K562 (cell line): ENCODE results near the gene C1orf116. TPM values are rescaled to one million over a fixed set of nuclear protein-coding genes. Genes with fewer than 3 reads are reported as not detected.
A peak's percentile ranks its signal among the peaks of the same experiment; 100 is the strongest.

ENCODE experiments used
- ARHGAP35 ChIP-seq: fragments of 450-650 bp; IDR thresholded peaks from 2 replicates; pipeline ENCODE4 v1.6.1; 2018; ENCODE audit not compliant: partially characterized antibody
- HNRNPUL1 ChIP-seq: fragments of 200-400 bp; formaldehyde crosslinking; IDR thresholded peaks from 2 replicates; pipeline ENCODE4 v1.6.1; 2017; ENCODE audit warnings: low read length
- KDM4B ChIP-seq, 2 experiments: fragments of 450-650 bp in 1 of 2; sonication (generic) in 1 of 2; IDR thresholded peaks; 2 replicates each; pipeline ENCODE4 v1.6.1; 2016 to 2017; ENCODE audit warnings: borderline replicate concordance in 2 of 2, antibody characterized with exemption in 1 of 2, low read depth in 1 of 2, mild to moderate bottlenecking in 1 of 2
- NFE2 ChIP-seq: IDR thresholded peaks from 2 replicates; pipeline ENCODE4 v1.6.1; 2014; ENCODE audit warnings: antibody characterized with exemption, low read depth
- NR2C2 ChIP-seq, 2 experiments: fragments of 200-800 bp in 1 of 2; sonication (Bioruptor generic) in 1 of 2; sonication (generic) in 1 of 2; formaldehyde crosslinking in 1 of 2; IDR thresholded peaks; 2 replicates each; pipeline versions ENCODE4 v1.6.1 to v1.8.0; 2016 to 2022; ENCODE audit warnings: mild to moderate bottlenecking in 1 of 2, missing compliant biosample characterization in 1 of 2, missing genetic modification characterization in 1 of 2, missing genetic modification reagents in 1 of 2
- PCBP1 ChIP-seq: fragments of 200-400 bp; formaldehyde crosslinking; IDR thresholded peaks from 2 replicates; pipeline ENCODE4 v1.6.1; 2018; ENCODE audit warnings: mild to moderate bottlenecking, low read depth, low read length; ENCODE audit not compliant: poor library complexity, severe bottlenecking
- PYGO2 ChIP-seq: fragments of 450-650 bp; IDR thresholded peaks from 2 replicates; pipeline ENCODE4 v1.6.1; 2016; ENCODE audit warnings: mild to moderate bottlenecking, missing genetic modification characterization, moderate library complexity, missing compliant biosample characterization
- RAD51 ChIP-seq: fragments of 450-650 bp; IDR thresholded peaks from 2 replicates; pipeline ENCODE4 v1.7.1; 2016; ENCODE audit warnings: low read depth, mild to moderate bottlenecking, borderline replicate concordance
- RB1 ChIP-seq: fragments of 450-650 bp; IDR thresholded peaks from 2 replicates; pipeline ENCODE4 v1.6.1; 2017; ENCODE audit warnings: low read depth, mild to moderate bottlenecking
- SP2 ChIP-seq: IDR thresholded peaks from 2 replicates; pipeline ENCODE4 v1.6.1; 2011; ENCODE audit warnings: mild to moderate bottlenecking, low read depth, low read length, moderate library complexity; ENCODE audit not compliant: poor library complexity, severe bottlenecking; ENCODE audit errors: extremely low read depth
- SRSF9 ChIP-seq: fragments of 200-400 bp; formaldehyde crosslinking; IDR thresholded peaks from 2 replicates; pipeline ENCODE4 v1.6.1; 2017; ENCODE audit warnings: low read depth, low read length, borderline replicate concordance
- TARDBP ChIP-seq: fragments of 450-650 bp; IDR thresholded peaks from 2 replicates; pipeline ENCODE4 v1.6.1; 2016
- TBL1XR1 ChIP-seq, 2 experiments: IDR thresholded peaks; 2 replicates each; pipeline ENCODE4 v1.6.1; 2012; ENCODE audit warnings: improper control_type of control experiment in 2 of 2, low read length in 2 of 2, mild to moderate bottlenecking in 1 of 2
- ZKSCAN8 ChIP-seq: fragments of 200-800 bp; sonication (Bioruptor generic); IDR thresholded peaks from 2 replicates; pipeline ENCODE4 v1.6.1; 2016; ENCODE audit warnings: missing genetic modification characterization, missing compliant biosample characterization
- polyA plus RNA-seq, 8 experiments: library from polyadenylated mRNA; depleted of rRNA in 4 of 8; stranded (reverse) in 5 of 8; unstranded in 3 of 8; fragments of >200 nt; fragmentation: Nextera tagmentation in 2 of 8; fragmentation: Illumina TruSeq in 1 of 8; extraction: Ambion mirVana in 2 of 8; extraction: Trizol in 1 of 8; gene quantifications; 2 replicates each; pipeline versions ENCODE4 v1.2.1 to v1.2.3, GENCODE V29; 2011 to 2014; ENCODE audit warnings: inconsistent platforms in 1 of 8, missing spikeins in 1 of 8
- total RNA-seq, 7 experiments: library from RNA; depleted of rRNA in 6 of 7; stranded (reverse); fragments of >200 nt in 6 of 7; fragmentation: Illumina TruSeq in 2 of 7; extraction: Trizol in 2 of 7; gene quantifications; 2 replicates each; pipeline versions ENCODE4 v1.2.1 to v1.2.3, GENCODE V29; 2011 to 2021; ENCODE audit warnings: low replicate concordance in 1 of 7
- TF ChIP-seq, protein P1 (sequence below): fragments of 250-450 bp; sonication (Bioruptor Pico); IDR thresholded peaks from 2 replicates; pipeline ENCODE4 v1.5.0; 2021; ENCODE audit warnings: mild to moderate bottlenecking, moderate library complexity
- TF ChIP-seq, protein P2 (sequence below): sonication (generic); formaldehyde crosslinking; IDR thresholded peaks from 2 replicates; pipeline ENCODE4 v1.8.1; 2023; ENCODE audit warnings: mild to moderate bottlenecking, missing genetic modification reagents
- TF ChIP-seq, protein P3 (sequence below): sonication (generic); formaldehyde crosslinking; IDR thresholded peaks from 2 replicates; pipeline ENCODE4 v1.8.0; 2023; ENCODE audit warnings: mild to moderate bottlenecking, missing genetic modification reagents

The C1orf116 gene
- total and polyA plus RNA-seq, 9 of the 15 experiments (the other 6 are each of a cell fraction or from before 2014, with no cell fraction given) = 0.62 to 3.0 (median 0.95) TPM

- TF ChIP-seq, protein P1, sequence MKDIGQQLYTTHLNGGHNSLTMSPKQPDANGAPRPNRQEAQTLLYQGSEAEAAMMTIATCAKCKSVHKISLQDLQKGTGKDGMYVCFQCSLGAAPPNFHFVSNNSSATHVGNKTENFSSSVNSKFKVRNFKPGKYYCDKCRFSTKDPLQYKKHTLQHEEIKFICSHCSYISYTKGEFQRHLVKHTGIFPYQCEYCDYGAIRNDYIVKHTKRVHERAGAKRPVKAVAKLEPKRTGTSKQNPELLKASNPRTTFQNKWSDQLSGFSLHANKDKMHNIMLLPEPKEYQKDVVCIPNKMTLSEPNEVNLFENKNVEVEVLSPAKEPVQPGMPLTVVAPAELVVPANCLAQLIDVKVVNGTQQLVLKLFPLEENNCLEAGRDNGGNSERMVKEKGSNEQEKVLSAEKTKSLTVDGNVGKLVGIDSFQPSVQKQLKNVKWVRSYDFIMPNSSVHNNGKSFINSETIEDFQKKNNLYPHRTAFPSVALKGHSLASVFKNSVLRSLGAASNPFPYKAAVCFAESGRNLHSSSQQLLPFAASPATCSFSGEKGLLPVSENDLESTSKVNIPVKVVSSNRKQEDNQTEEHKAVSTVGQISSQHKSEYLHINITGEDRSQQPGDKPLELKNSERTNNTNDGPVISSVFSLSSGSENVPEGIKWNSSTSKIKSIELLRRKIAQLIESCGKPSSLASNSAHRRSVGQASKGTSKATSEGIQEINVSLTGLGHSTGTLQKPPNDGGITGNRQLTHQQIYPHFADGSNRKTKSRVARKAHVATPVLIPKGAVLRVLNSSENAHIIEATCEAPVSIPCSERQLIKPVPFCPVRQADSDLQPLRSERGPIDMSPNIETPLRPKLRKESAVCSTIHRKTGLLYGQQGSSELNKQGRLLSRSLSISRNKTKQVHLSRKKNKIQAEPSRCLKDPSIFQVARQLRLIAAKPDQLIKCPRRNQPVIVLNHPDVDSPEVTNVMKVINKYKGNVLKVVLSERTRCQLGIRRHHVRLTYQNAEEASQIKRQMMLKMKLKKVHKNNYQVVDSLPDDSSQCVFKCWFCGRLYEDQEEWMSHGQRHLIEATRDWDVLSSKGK = no peak
- TF ChIP-seq TBL1XR1 (IDR thresholded peaks at IDR 0.05; ENCODE audit: low read length in 2 of 2) (no peak), KDM4B (IDR thresholded peaks at IDR 0.05; ENCODE audit: borderline replicate concordance in 2 of 2, low read depth in 1 of 2) (no peak), PYGO2 (no peak), SRSF9 (no peak), HNRNPUL1 (no peak), SP2 (no peak), NFE2 (no peak), TARDBP (peak; percentile 94), NR2C2 (CRISPR knock-in tag; IDR thresholded peaks at IDR 0.05) (no peak), NR2C2 (tag; IDR thresholded peaks at IDR 0.05) (peak; percentile 67; the same call in 1 of the 2 replicates), ARHGAP35 (no peak), RAD51 (no peak), RB1 (no peak), PCBP1 (no peak), ZKSCAN8 (no peak)
- TF ChIP-seq, protein P2, sequence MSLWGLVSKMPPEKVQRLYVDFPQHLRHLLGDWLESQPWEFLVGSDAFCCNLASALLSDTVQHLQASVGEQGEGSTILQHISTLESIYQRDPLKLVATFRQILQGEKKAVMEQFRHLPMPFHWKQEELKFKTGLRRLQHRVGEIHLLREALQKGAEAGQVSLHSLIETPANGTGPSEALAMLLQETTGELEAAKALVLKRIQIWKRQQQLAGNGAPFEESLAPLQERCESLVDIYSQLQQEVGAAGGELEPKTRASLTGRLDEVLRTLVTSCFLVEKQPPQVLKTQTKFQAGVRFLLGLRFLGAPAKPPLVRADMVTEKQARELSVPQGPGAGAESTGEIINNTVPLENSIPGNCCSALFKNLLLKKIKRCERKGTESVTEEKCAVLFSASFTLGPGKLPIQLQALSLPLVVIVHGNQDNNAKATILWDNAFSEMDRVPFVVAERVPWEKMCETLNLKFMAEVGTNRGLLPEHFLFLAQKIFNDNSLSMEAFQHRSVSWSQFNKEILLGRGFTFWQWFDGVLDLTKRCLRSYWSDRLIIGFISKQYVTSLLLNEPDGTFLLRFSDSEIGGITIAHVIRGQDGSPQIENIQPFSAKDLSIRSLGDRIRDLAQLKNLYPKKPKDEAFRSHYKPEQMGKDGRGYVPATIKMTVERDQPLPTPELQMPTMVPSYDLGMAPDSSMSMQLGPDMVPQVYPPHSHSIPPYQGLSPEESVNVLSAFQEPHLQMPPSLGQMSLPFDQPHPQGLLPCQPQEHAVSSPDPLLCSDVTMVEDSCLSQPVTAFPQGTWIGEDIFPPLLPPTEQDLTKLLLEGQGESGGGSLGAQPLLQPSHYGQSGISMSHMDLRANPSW = no peak
- TF ChIP-seq, protein P3, sequence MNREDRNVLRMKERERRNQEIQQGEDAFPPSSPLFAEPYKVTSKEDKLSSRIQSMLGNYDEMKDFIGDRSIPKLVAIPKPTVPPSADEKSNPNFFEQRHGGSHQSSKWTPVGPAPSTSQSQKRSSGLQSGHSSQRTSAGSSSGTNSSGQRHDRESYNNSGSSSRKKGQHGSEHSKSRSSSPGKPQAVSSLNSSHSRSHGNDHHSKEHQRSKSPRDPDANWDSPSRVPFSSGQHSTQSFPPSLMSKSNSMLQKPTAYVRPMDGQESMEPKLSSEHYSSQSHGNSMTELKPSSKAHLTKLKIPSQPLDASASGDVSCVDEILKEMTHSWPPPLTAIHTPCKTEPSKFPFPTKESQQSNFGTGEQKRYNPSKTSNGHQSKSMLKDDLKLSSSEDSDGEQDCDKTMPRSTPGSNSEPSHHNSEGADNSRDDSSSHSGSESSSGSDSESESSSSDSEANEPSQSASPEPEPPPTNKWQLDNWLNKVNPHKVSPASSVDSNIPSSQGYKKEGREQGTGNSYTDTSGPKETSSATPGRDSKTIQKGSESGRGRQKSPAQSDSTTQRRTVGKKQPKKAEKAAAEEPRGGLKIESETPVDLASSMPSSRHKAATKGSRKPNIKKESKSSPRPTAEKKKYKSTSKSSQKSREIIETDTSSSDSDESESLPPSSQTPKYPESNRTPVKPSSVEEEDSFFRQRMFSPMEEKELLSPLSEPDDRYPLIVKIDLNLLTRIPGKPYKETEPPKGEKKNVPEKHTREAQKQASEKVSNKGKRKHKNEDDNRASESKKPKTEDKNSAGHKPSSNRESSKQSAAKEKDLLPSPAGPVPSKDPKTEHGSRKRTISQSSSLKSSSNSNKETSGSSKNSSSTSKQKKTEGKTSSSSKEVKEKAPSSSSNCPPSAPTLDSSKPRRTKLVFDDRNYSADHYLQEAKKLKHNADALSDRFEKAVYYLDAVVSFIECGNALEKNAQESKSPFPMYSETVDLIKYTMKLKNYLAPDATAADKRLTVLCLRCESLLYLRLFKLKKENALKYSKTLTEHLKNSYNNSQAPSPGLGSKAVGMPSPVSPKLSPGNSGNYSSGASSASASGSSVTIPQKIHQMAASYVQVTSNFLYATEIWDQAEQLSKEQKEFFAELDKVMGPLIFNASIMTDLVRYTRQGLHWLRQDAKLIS = no peak
These were observed 1.7 kb upstream of the C1orf116 start (continued) for GRCh38 chr1:207034208-207034607.
